Activated CD4-positive, alpha-beta T cell treated with anti-CD3 and anti-CD28 coated beads for 1 hour (primary cell): ENCODE measurements around the gene DNAJC1.

Experiments
- DNase-seq: peaks from one replicate; pipeline ENCODE4 v3.0.0-alpha.2; 2020

Gene DNAJC1

DNA sequence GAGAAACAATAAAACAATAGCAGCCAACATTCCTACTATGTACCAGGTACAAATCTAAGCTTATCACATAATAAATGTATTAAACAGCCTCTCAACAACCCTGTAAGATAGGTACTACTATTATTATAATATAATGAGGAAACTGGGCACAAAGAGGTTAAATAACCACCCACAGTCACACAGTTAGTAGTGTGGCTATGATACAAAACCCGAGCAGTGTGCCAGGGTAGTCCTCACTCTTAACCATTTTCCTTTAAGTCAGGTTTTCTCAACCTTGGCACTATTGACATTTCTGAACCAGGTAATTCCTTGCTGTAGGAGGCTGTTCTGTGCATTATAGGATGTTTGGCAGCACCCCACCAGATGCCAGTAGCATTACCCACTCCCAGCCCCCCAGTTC, 48.8 kb downstream of the DNAJC1 start:
- DNase-seq: no peak

DNA sequence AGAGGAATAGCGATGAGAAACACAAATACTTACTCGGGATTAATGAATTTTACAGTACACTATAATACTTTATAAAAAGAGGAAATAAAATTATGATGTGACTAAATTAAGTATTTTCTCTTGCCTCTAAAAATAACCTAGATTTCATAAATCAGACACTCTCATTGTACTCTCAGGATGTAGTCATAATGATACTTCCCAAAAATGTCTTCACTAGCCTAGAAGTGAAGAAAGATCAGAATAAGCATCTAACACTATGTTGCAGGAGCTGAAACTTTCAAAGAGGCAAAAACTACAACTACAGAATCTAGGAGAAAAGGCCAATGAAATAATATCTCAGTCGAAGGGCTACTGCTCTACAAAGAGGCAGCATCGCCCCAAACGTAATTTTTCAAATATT, 49.4 kb downstream of the DNAJC1 start:
- DNase-seq: no peak

DNA sequence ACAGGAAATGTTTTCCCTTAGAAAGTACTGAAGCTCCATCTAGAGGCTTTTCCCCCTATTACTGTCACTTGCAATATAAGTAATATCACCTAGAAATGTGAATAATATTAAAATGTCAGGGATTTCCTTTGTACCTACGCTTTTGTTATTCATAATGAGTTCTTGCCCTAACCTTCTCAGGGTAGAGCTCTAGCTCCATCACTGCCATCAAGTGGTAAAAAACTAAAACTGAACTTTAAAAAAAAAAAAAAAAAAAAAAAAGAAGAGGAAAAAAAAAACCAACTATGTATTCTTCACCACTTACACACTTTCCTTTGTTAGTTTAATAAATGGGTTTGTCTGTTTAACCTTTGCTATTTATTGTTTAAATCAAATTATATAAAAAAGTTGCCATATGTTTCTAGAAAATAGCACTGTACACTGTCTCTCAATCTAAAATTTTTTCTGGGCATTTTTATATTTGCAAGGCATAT, 49.9 kb downstream of the DNAJC1 start:
- no peak for DNase-seq

DNA sequence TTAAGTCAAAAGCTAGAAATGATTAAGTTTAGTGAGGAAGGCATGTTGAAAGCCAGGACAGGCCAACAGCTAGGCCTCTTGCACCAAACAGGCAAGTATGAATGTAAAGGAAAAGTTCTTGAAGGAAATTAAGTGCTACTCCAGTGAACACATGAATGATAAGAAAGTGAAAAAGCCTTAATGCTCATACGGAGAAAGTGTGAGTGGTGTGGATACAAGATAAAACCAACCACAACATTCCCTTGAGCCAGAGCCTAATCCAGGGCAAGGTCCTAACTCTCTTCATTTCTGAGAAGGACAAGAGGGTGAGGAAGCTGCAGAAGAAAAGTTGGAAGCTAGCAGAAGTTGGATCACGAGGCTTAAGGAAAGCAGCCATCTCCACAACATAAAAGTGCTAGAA, 53.0 kb downstream of the DNAJC1 start:
- no peak for DNase-seq

DNA sequence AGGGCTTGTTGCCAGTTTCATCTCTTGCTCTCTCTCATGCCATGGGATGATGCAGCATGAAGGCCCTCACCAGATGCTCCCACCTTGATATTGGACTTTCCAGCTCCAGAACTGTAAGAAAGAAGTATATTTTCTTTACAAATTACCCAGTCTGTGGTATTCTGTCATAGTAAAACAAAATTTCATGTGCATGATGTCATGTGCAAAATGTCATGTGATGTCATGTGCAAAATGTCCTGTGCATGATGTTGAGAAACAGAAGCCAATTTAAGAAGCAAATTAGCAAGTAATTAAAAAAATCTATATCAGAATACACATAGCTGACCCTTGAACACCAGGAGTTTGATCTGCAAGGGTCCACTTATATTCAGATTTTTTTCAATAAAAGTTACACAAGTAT, 56.6 kb downstream of the DNAJC1 start:
- no peak for DNase-seq

DNA sequence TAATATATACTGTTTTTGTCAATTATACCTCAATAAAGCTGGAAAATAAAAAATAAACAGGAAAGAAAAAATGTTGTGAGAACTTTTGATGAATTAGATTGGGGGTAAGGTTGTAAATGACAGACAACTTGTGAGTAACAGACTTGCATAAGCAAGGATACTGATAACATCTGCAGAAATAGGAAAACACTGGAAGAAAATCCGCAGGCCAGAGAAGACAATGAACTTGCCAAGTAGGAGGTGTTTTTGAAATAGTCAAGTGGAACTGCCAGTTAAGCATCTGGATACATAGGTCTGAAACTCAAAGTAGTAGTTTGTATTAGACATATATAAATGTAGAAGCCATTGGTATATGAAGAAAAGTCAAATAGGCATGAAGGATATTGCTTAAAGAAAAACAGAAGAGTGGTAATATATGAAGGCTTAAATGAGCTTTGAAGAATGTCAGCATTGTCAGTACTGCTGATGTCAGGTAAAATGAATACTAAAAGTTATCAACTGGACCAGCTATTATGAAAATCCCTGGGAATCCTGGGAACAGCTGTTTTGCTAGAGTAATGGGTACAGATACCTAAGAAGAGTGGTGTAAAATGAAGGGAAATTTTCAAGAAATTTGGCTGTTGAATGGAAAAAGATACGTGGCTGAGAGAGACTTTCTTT, 58.7 kb downstream of the DNAJC1 start:
- DNase-seq: no peak

DNA sequence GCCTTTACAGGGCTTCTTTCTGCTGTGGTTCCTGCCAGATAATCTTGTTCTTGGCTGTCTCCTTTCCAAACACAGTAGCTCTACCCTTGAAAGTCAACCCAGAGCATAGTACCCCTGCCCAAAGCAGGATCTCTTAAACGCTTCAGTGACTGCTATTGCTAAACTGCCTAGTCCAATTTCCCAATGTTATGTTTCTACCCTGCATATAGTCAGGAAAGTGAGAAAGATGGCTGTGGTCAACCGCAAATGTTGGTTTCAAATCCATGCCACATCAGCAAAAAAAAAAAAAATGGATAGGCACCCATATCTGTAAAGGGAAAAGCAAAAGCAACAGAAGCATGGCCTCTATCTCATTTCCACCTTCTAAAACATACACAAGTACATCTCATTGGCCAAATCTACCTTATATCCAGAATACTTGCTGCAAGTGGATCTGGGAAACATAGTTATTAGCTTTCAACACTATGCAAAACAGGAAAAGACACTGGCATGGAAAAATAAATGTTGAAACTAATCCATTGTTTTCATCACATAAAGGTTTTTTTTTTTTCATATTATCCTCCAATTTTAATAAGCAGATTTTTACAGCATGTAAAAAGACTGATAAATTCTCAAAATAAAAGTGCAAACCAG, 59.8 kb downstream of the DNAJC1 start:
- no peak for DNase-seq

DNA sequence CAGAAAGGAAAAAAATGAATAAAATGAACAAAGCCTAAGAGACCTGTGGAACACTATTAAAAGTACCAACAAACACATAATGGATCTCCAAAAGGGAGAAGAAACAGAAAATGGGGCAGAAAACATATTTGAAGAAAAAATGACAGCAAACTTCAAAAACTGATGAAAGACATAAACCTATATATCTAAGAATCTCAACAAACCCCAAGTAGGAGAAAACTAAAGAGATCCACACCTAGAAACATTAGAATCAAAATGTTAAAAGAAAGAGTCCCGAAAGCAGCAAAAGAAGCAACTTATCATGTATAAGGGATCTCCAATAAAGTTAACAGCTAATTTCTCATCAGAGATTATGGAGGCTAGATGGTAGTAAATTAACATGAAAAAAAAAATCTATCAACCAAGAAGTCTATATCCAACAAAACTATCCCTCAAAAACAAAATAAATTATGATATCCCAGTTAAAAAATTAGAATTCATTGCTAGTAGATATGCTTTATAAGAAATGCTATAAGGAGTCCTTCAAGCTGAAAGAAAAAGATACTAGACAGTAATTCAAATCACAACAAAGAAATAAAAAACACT, 68.0 kb downstream of the DNAJC1 start:
- no peak for DNase-seq

DNA sequence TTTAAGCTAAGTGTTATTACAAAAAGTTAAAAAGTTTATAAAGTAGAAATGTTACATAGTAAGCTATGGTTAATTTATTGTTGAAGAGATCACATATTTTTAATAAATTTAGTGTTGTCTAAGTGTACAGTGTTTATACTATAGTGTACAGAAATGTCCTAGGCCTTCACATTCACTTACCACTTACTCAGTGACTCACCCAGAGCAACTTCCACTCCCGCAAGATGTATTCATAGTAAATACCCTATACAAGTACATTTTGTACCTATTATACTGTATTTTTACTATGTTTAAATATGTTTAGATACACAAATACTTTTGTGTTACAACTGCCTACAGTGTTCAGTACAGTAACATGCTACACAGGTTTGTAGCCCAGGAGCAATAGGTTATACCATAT, 69.2 kb downstream of the DNAJC1 start:
- DNase-seq: no peak

DNA sequence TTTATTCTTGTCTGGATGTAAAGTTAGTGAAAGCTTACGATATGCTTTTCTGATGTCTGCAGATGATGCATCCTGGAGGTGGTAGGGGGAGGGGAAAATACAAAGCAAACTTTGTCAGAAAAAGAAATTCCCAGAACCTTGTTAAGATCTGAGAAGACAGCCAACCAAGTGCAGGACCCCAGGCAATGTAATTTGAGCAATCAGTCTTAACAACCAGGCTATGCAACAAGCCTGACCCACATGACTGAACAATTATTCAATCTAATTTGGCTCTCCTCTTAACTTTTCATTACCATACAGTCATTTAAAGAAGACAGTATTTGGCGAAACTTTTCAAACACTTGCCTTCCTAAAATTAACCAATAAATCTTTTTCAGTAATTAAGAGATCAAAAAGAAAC, 74.5 kb downstream of the DNAJC1 start:
- no peak for DNase-seq

DNA sequence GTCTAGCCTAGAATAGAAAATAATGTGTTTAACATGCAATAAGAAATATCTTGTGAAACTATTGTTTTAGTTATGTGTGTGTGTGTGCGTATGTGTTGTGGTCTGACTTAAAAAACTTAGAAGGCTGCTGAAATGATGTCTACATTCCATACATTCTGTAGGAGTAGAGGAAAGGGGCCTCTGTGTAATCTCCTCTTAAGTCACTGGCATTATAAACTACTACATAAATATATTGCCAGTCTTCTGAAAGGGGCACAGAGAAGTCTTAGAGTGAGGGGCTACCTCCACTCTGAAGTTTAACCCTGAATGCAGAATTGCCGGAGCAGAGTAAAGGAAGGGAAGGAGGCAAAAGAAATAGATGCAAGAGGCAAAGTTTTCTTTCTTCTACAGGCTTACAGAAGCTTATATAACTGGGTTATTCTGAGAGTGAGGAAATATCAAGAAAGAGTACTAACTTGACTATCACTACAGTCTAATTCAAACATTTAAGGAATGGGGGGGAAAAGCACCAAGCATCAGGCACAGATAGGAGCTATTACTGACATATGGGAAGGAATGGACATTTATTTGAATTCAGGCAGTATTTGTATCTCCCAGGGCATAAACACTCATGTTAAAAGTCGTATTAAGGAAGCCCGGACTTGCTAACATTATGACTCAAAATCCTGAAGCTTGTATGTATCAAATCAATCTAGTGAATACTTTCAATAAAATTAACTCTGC, 75.7 kb downstream of the DNAJC1 start:
- no peak for DNase-seq

DNA sequence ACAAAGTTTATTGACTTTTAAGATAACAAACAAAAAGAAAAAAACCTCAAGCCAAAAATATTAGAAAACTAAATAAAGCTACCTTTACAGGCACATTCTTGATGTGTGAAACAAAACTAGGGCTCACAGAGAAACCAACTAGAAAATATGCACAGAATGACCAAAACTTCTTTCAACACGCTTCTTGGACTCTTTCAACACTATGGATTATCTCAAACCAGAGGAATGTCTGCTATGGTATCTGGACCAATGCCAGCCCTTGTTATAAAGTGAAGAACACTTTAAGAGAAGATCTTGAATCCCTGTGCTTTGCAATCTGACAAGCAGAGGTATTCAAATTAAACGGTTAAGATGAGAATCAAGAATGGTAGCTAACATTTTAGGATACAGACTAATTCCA, 76.6 kb downstream of the DNAJC1 start:
- DNase-seq: no peak

DNA sequence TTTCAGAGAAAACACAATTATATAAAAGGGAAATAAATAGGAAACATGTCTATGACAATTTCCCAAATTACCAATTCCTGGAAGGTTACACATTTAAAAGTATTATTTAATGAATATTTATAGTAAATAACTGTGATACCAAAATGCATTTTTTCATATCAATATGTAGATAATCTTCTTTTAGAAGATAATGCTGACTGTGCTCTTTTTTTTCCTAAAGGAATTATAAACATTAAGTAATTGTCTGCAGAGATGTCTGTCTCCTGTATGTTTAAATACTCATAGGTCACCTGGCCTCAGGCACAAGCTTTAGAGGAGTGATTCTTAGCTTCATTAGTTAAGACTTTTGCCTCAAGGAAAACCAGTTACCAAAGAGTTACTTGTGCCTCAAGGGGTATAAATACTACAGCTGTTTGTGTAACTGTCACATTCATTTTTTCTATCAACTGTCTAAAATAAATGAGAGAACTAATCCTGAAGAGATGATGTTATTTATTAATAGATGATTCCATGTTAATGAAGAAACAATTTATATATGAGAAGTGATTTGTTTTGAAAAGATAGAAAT, 77.1 kb downstream of the DNAJC1 start:
- no peak for DNase-seq

DNA sequence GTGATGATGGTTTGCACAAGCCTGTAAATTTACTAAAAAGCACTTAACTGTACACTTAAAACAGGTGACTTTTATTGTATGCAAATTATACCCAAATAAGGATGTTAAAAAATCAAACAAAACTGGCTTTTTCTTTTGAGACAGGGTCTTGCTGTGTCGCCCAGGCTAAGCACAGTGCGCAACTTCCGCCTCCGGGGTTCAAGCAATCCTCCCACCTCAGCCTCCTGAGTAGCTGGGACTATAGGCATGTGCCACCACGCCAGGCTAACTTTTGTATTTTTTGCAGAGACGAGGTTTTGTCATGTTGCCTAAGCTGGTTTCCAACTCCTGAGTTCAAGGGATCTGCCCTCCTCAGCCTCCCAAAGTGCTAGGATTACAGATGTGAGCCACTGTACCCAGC, 77.7 kb downstream of the DNAJC1 start:
- no peak for DNase-seq

DNA sequence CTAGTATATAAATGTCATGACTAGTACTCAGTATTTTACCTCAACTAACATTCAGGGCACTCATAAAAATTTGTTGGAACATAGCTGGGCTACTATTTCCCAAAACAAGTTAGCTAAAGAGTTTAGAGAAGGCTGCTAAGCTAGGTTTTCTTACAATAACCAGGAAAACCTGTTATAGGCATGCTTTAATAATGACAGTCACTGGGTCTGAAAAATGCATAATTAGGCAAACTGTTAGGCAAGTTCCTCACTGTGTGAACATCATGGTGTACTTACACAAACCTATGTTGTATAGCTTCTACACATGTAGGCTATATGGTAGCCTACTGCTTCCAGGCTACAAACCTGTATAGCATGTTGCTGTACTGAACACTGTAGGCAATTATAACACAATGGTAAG, 79.0 kb downstream of the DNAJC1 start:
- DNase-seq: no peak

DNA sequence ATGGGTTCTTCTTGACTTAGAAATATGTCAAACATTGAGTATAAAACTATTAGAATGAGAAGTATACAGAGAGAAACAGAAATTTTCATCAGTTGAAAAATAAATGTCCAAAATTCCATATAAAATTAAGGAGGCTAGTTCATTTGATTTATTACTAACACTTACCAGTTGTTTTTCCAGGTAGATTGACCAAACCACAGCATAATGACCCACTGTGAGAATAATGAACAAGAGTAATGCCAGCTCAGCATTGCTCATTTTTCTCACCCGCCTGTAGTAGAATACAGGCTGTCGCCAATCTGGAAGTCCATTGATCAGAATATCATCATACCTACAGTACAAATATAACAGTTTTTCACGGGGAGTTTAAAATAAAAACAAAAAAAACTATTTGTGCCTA, 82.9 kb downstream of the DNAJC1 start:
- no peak for DNase-seq

DNA sequence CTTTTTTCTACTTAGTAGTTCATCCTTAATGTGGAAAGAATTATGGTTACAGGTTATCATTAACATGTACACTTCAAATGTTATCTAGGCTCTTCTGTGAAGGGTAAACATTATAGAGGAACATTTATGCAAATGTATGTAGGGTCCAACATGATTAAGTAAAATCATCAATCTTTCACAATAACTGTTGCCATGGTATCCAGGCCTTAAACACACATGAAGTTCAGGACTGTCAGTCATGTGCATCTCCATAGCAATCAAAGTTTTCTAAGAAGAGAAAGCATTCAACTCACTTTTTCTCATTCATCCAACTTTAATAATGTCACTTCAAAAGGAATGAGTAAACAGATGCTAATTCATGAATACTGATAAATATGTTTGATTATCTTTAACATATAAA, 83.6 kb downstream of the DNAJC1 start:
- no peak for DNase-seq

DNA sequence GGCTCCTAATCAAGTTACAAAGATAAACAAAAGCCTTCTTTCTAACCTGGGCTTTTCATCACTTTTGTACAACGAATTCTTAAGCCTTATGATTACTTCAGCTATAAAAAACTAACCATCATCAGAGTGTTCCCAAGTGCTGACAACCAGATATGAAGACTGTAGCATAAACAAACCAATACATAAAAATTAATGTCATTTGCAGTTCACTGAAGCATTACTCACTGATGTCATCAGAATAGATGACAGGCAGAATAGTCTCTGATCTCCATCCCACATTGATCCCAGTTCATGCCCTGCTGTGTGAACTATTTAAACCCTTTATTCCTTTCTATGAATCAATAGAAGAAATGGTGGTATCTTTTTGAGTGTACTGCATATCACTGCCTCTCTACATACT, 84.4 kb downstream of the DNAJC1 start:
- DNase-seq: no peak

DNA sequence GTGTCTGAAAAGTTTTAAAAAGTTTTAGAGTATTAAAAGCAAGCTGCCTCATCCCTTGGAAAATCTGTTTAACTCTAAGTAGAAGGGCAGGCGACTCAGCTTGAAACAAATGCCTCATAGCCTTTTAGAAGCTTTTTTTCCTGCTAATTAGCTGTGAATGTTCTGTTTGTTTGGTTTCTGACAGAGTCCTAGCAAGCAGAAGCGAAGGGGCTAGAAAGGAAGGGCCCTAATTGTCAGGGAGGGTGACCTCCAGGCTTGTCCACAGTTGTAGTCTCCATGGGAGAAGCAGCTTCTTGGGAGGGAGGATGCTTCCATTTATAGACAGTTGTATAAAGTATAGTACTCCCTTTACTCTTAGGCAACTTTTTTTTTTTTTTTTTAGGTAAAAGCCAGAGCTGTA, 90.9 kb downstream of the DNAJC1 start:
- no peak for DNase-seq

DNA sequence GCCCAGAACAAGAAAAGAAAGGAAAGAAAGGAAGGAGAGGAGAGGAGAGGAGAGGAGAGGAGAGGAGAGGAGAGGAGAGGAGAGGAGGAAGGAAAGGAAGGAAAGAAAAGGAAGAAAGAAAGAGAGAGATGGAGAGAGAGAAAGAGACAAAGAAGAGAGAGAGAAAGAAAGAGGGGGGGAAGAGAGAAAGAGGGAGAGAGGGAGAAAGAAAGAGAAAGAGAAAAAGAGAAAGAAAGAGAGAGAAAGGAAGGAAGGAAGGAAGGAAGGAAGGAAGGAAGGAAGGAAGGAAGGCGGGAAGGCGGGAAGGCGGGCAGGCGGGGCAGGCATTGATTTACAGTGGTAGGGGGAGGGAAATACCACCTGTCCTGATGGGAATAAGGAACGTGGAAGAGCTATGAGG, 92.7 kb downstream of the DNAJC1 start:
- DNase-seq: no peak

DNA sequence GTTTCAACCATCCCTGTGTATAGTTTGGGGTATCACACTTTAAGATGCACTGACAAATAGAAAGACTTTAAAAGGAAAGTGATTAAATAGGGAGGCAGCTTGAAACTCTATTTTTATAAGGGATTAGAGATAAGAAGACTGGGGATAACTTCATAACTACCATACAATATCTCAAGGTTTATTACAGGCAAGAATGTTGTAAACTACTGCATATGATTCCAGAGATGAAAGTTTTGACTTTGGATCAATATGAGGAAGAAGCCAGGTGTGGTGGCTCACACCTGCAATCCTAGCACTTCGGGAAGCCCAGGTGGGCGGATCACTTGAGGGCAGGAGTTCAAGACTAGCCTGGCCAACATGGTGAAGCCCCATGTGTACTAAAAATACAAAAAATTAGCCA, 96.1 kb downstream of the DNAJC1 start:
- DNase-seq: no peak

DNA sequence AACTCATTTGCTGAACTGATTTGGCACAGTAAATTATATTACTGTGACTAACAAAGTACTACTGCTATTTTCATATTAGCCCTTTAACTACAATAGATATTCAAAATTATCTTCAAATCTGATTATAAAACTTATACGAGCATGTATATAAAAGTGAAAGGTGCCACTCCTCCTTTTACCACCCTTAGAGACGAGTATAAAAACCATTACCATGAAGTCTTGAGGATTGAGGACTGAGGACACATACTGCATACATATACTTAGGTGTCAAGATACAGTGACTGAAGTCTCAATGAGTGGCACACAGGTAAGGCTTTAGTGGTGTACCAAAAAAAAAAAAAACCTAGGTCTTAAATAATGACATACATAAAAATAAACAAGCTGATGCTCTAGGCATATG, 98.6 kb downstream of the DNAJC1 start:
- DNase-seq: no peak

DNA sequence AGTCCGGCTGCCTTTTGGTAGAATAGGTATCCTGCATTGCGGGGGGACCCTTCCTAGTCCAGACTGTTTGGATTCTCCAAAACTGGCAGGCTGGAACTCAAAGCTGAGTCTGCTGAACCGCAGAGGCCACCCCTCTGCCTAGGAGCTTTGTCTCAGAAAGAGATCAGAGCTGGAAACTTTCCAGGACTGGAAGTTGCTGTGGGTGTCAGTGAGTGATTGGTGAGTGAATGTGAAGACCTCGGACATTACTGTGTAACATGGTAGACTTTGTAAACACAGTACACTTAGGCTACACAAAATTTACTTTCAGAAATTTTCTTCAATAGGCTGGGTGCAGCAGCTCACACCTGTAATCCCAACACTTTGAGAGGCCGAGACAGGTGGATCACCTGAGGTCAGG, 103.8 kb downstream of the DNAJC1 start:
- DNase-seq: no peak

DNA sequence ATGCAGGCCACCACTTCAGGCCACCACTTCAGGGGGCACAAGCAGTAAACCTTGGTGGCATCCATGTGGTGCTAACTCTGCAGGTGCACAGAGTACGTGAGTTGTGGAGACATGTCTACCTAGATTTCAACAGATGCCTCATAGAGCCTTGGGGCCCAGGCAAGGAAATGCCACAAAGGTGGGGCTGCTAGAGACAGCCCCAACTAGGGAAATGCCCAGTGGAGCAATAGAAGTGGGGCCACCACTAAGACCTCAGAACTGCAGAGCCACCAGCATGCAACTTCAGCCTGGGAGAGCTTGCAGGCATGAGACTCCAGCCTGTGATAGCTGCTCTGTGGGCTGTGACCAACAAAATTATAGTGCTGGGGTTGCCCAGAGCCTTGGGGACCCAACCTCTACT, 107.6 kb downstream of the DNAJC1 start:
- no peak for DNase-seq
